ENCODE measurements around the gene GAB1. TPM values are rescaled to one million over a fixed set of nuclear protein-coding genes. Genes with fewer than 3 reads are reported as not detected.

The GAB1 gene
- total and polyA plus RNA-seq, 4 donors: 2.4 to 31.3 (median 6.9) TPM

- no peaks in the 10 kb centered on the region for H3K36me3 ChIP-seq (ENCODE audit: control insufficient read depth in 4 of 4, insufficient read depth in 3 of 4, low read depth in 1 of 4, low read length in 3 of 4)
- H3K27ac ChIP-seq (ENCODE audit: low read depth in 1 of 2, low read length in 2 of 2): no peak overlapping the region
- H3K27me3 ChIP-seq (ENCODE audit: control insufficient read depth in 4 of 4, insufficient read depth in 4 of 4, low read length in 3 of 4): no peaks in the 10 kb centered on the region
- no peak overlapping the region for H3K4me3 ChIP-seq (ENCODE audit: low read depth in 1 of 3, low read length in 3 of 3)
- no peak for DNase-seq (ENCODE audit: low spot score)
- no peaks in the 10 kb centered on the region for H3K9me3 ChIP-seq (ENCODE audit: control insufficient read depth in 4 of 4, low read length in 3 of 4)
- no peak overlapping the region for H3K9ac ChIP-seq (ENCODE audit: low read depth in 1 of 2, low read length in 2 of 2)
- 91% methylated on average over 3 of the region's 3 CpGs for WGBS
- peaks cover 0 to 20% (median 11%) of the 10 kb centered on the region in 4 donors for H3K4me1 ChIP-seq (ENCODE audit: control insufficient read depth in 4 of 4, insufficient read depth in 4 of 4, low read length in 3 of 4)
- TF ChIP-seq RXRA (IDR thresholded peaks at IDR 0.05): no peak
- no peak for TF ChIP-seq FOXA2 (IDR thresholded peaks at IDR 0.05)
- no peak for TF ChIP-seq EGR1 (IDR thresholded peaks at IDR 0.05; ENCODE audit: low read depth in 2 of 2)
- TF ChIP-seq CTCF (IDR thresholded peaks at IDR 0.05; ENCODE audit: low read depth, low read length, missing input control): no peak
- TF ChIP-seq HNF4G (IDR thresholded peaks at IDR 0.05): no peak
- no peak for TF ChIP-seq GABPA (IDR thresholded peaks at IDR 0.05 in 1 of 2, conservative IDR thresholded peaks at IDR 0.05 in 1 of 2)
- TF ChIP-seq MAX (IDR thresholded peaks at IDR 0.05): no peak
- no peak for TF ChIP-seq YY1 (IDR thresholded peaks at IDR 0.05)
- TF ChIP-seq, protein P1, sequence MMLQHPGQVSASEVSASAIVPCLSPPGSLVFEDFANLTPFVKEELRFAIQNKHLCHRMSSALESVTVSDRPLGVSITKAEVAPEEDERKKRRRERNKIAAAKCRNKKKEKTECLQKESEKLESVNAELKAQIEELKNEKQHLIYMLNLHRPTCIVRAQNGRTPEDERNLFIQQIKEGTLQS (IDR thresholded peaks at IDR 0.05): no peak
- no peak for TF ChIP-seq JUND (IDR thresholded peaks at IDR 0.05)
Observed at GRCh38 chr4:143374255-143374654, 37.6 kb downstream of the GAB1 start.

- no peaks in the 10 kb centered on the region for H3K9me3 ChIP-seq (ENCODE audit: control insufficient read depth in 4 of 4, low read length in 3 of 4)
- no peak overlapping the region for H3K27ac ChIP-seq (ENCODE audit: low read depth in 1 of 2, low read length in 2 of 2)
- no peak overlapping the region for H3K9ac ChIP-seq (ENCODE audit: low read depth in 1 of 2, low read length in 2 of 2)
- H3K4me3 ChIP-seq (ENCODE audit: low read depth in 1 of 3, low read length in 3 of 3): no peak overlapping the region
- H3K4me1 ChIP-seq (ENCODE audit: control insufficient read depth in 4 of 4, insufficient read depth in 4 of 4, low read length in 3 of 4): peaks cover 0 to 20% (median 11%) of the 10 kb centered on the region in 4 donors
- no peaks in the 10 kb centered on the region for H3K36me3 ChIP-seq (ENCODE audit: control insufficient read depth in 4 of 4, insufficient read depth in 3 of 4, low read depth in 1 of 4, low read length in 3 of 4)
- WGBS: 93% methylated on average over 6 of the region's 6 CpGs
- no peak for DNase-seq (ENCODE audit: low spot score)
- no peak for TF ChIP-seq JUND (IDR thresholded peaks at IDR 0.05)
- H3K27me3 ChIP-seq (ENCODE audit: control insufficient read depth in 4 of 4, insufficient read depth in 4 of 4, low read length in 3 of 4): no peaks in the 10 kb centered on the region
Observed at GRCh38 chr4:143374771-143375170, 38.1 kb downstream of the GAB1 start.

DNA sequence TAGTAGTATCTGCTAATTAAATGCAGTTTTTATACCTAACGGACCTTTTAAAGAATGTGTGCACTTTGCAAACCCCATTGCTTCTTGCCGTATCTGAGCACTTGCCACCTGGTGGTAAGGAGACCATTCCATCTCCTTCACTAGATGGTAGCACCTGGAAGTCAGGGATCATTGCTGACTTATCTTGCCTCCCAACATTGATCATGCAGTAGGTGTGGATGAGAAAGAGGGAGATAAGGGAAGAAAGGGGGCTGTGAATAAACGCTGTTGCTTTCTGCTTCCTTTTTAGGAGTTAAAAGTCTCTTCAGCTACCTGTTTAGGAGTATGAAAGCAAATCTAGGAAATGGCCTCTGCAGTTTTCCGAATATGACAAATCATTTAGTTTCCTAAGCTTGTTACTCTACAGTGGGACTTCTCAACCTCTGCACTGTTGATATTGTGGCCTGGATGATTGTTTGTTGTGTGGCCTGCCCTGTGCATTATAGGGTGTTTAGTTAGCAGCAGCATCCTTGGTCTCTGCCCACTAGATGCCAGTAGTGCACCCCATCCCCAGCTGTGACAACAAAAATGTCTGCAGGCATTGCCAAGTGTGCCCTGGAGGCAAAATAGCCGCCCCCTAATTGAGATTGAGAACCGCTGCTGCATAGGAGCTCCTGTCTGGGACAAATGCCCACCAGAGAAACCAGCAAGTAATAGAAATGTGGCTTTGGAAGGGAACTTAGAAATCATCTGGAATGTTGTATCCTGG is 38.8 kb downstream of the GAB1 start:
- no peak overlapping the region for H3K9ac ChIP-seq (ENCODE audit: low read depth in 1 of 2, low read length in 2 of 2)
- H3K4me3 ChIP-seq (ENCODE audit: low read depth in 1 of 3, low read length in 3 of 3): no peak overlapping the region
- WGBS: 74% methylated on average over 6 of the region's 6 CpGs
- H3K27me3 ChIP-seq (ENCODE audit: control insufficient read depth in 4 of 4, insufficient read depth in 4 of 4, low read length in 3 of 4): no peaks in the 10 kb centered on the region
- no peak overlapping the region for H3K27ac ChIP-seq (ENCODE audit: low read depth in 1 of 2, low read length in 2 of 2)
- no peak for DNase-seq (ENCODE audit: low spot score)
- H3K4me1 ChIP-seq (ENCODE audit: control insufficient read depth in 4 of 4, insufficient read depth in 4 of 4, low read length in 3 of 4): peaks cover 0 to 20% (median 11%) of the 10 kb centered on the region in 4 donors
- no peaks in the 10 kb centered on the region for H3K36me3 ChIP-seq (ENCODE audit: control insufficient read depth in 4 of 4, insufficient read depth in 3 of 4, low read depth in 1 of 4, low read length in 3 of 4)
- no peaks in the 10 kb centered on the region for H3K9me3 ChIP-seq (ENCODE audit: control insufficient read depth in 4 of 4, low read length in 3 of 4)
- TF ChIP-seq JUND (IDR thresholded peaks at IDR 0.05) (no peak), TAF1 (conservative IDR thresholded peaks at IDR 0.05) (no peak), MAX (IDR thresholded peaks at IDR 0.05) (no peak), HNF4G (IDR thresholded peaks at IDR 0.05) (no peak), CTCF (IDR thresholded peaks at IDR 0.05; ENCODE audit: low read depth, low read length, missing input control) (peak; percentile 53), NR2F2 (IDR thresholded peaks at IDR 0.05) (no peak), SP1 (IDR thresholded peaks at IDR 0.05) (no peak)
- TF ChIP-seq, protein P2, sequence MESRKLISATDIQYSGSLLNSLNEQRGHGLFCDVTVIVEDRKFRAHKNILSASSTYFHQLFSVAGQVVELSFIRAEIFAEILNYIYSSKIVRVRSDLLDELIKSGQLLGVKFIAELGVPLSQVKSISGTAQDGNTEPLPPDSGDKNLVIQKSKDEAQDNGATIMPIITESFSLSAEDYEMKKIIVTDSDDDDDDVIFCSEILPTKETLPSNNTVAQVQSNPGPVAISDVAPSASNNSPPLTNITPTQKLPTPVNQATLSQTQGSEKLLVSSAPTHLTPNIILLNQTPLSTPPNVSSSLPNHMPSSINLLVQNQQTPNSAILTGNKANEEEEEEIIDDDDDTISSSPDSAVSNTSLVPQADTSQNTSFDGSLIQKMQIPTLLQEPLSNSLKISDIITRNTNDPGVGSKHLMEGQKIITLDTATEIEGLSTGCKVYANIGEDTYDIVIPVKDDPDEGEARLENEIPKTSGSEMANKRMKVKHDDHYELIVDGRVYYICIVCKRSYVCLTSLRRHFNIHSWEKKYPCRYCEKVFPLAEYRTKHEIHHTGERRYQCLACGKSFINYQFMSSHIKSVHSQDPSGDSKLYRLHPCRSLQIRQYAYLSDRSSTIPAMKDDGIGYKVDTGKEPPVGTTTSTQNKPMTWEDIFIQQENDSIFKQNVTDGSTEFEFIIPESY (IDR thresholded peaks at IDR 0.05): no peak
- TF ChIP-seq, protein P1 (IDR thresholded peaks at IDR 0.05): no peak
- TF ChIP-seq, protein P3, sequence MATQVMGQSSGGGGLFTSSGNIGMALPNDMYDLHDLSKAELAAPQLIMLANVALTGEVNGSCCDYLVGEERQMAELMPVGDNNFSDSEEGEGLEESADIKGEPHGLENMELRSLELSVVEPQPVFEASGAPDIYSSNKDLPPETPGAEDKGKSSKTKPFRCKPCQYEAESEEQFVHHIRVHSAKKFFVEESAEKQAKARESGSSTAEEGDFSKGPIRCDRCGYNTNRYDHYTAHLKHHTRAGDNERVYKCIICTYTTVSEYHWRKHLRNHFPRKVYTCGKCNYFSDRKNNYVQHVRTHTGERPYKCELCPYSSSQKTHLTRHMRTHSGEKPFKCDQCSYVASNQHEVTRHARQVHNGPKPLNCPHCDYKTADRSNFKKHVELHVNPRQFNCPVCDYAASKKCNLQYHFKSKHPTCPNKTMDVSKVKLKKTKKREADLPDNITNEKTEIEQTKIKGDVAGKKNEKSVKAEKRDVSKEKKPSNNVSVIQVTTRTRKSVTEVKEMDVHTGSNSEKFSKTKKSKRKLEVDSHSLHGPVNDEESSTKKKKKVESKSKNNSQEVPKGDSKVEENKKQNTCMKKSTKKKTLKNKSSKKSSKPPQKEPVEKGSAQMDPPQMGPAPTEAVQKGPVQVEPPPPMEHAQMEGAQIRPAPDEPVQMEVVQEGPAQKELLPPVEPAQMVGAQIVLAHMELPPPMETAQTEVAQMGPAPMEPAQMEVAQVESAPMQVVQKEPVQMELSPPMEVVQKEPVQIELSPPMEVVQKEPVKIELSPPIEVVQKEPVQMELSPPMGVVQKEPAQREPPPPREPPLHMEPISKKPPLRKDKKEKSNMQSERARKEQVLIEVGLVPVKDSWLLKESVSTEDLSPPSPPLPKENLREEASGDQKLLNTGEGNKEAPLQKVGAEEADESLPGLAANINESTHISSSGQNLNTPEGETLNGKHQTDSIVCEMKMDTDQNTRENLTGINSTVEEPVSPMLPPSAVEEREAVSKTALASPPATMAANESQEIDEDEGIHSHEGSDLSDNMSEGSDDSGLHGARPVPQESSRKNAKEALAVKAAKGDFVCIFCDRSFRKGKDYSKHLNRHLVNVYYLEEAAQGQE (IDR thresholded peaks at IDR 0.05): no peak

All from liver (tissue), 9 donors.